ENCODE measurements around the gene FNIP1. TPM values are rescaled to one million over a fixed set of nuclear protein-coding genes. Genes with fewer than 3 reads are reported as not detected.

Gene FNIP1
- polyA plus RNA-seq, 1 of the 3 experiments (the other 2 are of a cell fraction) = 2.4 TPM

DNA sequence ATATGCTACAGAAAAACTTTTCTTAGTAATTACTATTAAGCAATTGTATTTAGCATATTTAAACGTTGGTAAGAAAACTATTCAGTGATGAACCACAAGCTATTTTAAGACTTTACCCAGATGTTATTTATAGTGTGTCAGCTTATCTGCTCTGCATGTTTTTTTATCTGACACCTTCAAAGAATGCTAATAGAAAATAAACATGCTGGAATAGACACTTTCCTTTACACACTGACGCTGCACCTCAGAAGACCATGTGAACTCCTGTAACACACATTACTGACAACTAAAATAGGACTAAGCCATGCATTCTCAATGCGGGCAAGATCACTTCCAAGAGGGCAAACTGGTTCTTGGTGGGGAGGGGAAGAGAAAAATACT is 38.3 kb downstream of the FNIP1 start:
- H3K4me1 ChIP-seq (ENCODE audit: control insufficient read depth in 1 of 2, insufficient read depth in 2 of 2, low read depth in 1 of 2, low read length in 1 of 2) = peaks cover 0 to 8% of the 10 kb centered on the region in 2 experiments; a peak in 1 of 4 replicates
- no peak overlapping the region for H2AFZ ChIP-seq (ENCODE audit: low read depth)
- H4K20me1 ChIP-seq (ENCODE audit: insufficient read depth) = peaks cover 71% of the 10 kb centered on the region
- TF ChIP-seq NFIC (IDR thresholded peaks at IDR 0.05; ENCODE audit: borderline replicate concordance) (no peak), TEAD4 (IDR thresholded peaks at IDR 0.05; ENCODE audit: borderline replicate concordance, insufficient read depth) (no peak), MXI1 (IDR thresholded peaks at IDR 0.05; ENCODE audit: low read depth, low read length) (no peak), RCOR1 (IDR thresholded peaks at IDR 0.05; ENCODE audit: low read length) (no peak), CHD2 (IDR thresholded peaks at IDR 0.05; ENCODE audit: low read length, partially characterized antibody) (no peak), TAF1 (IDR thresholded peaks at IDR 0.05; ENCODE audit: borderline replicate concordance, low read depth, low read length) (no peak), POLR2AphosphoS5 (IDR thresholded peaks at IDR 0.05; ENCODE audit: low read depth, low read length) (no peak), SIN3A (IDR thresholded peaks at IDR 0.05; ENCODE audit: borderline replicate concordance, low read depth, low read length) (no peak), TCF12 (IDR thresholded peaks at IDR 0.05) (no peak), JUND (IDR thresholded peaks at IDR 0.05) (no peak), RXRA (IDR thresholded peaks at IDR 0.05; ENCODE audit: borderline replicate concordance, low read depth) (no peak)
- TF ChIP-seq, protein P1, sequence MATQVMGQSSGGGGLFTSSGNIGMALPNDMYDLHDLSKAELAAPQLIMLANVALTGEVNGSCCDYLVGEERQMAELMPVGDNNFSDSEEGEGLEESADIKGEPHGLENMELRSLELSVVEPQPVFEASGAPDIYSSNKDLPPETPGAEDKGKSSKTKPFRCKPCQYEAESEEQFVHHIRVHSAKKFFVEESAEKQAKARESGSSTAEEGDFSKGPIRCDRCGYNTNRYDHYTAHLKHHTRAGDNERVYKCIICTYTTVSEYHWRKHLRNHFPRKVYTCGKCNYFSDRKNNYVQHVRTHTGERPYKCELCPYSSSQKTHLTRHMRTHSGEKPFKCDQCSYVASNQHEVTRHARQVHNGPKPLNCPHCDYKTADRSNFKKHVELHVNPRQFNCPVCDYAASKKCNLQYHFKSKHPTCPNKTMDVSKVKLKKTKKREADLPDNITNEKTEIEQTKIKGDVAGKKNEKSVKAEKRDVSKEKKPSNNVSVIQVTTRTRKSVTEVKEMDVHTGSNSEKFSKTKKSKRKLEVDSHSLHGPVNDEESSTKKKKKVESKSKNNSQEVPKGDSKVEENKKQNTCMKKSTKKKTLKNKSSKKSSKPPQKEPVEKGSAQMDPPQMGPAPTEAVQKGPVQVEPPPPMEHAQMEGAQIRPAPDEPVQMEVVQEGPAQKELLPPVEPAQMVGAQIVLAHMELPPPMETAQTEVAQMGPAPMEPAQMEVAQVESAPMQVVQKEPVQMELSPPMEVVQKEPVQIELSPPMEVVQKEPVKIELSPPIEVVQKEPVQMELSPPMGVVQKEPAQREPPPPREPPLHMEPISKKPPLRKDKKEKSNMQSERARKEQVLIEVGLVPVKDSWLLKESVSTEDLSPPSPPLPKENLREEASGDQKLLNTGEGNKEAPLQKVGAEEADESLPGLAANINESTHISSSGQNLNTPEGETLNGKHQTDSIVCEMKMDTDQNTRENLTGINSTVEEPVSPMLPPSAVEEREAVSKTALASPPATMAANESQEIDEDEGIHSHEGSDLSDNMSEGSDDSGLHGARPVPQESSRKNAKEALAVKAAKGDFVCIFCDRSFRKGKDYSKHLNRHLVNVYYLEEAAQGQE (IDR thresholded peaks at IDR 0.05; ENCODE audit: low read depth, low read length) = no peak
- TF ChIP-seq, protein P2, sequence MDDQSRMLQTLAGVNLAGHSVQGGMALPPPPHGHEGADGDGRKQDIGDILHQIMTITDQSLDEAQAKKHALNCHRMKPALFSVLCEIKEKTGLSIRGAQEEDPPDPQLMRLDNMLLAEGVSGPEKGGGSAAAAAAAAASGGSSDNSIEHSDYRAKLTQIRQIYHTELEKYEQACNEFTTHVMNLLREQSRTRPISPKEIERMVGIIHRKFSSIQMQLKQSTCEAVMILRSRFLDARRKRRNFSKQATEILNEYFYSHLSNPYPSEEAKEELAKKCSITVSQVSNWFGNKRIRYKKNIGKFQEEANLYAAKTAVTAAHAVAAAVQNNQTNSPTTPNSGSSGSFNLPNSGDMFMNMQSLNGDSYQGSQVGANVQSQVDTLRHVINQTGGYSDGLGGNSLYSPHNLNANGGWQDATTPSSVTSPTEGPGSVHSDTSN (IDR thresholded peaks at IDR 0.05) = no peak
- no peak overlapping the region for H3K4me2 ChIP-seq
- ChIA-PET POLR2A (no interaction called here), CTCF (no interaction called here)
- H3K9me2 ChIP-seq = no peaks in the 10 kb centered on the region
- peaks cover 3% of the 10 kb centered on the region for H3F3A ChIP-seq (replicated peaks; ENCODE audit: insufficient read depth)
- no peak overlapping the region for H3K4me3 ChIP-seq (ENCODE audit: low read depth in 2 of 2, low read length in 1 of 2)
- peaks cover 0 to 2% of the 10 kb centered on the region in 2 experiments for H3K36me3 ChIP-seq (replicated peaks in 1 of 2; ENCODE audit: control insufficient read depth in 1 of 2, insufficient read depth in 2 of 2, low read length in 1 of 2)
- peaks cover 99% of the 10 kb centered on the region for H3K79me2 ChIP-seq (ENCODE audit: insufficient read depth)
- no peaks in the 10 kb centered on the region for H3K27me3 ChIP-seq (ENCODE audit: insufficient read depth)
- no peak for DNase-seq
- no peak overlapping the region for H3K9ac ChIP-seq
- H3K9me3 ChIP-seq = no peaks in the 10 kb centered on the region
- WGBS (ENCODE audit: low lambda C conversion rate) = 71% methylated on average over 3 of the region's 3 CpGs
- H3K27ac ChIP-seq (ENCODE audit: low read depth in 2 of 2, low read length in 1 of 2) = no peak overlapping the region

DNA sequence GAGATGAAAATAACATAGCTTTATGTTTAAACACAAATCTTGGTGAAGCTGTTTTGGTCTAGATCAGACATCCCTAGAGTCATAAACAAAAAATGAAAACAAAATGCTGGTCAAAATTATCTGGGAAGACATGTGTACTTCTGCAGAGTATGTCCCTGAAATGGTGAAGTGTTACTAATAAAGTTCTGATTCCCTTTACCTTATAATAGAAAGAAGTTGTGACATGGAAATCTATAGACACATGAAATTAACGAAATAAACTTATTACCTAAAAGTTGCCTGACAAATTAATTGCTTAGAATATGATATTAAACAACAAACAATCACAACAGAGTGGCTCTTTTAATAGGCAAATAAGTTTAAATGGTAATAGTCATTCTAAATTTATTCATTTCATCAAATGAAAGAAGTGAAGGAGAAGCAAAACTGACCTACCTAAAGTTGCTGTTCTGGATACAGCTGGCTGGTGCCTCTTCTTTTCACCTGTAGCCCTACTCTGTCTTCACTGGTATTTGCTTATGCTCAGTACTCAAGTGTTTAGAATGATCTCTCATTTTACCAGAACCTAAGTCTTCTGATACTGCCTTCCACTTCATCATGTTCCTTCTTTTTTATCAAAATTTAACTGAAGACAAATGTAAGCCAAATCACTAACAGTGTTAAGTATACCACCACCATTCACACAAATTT is 38.8 kb downstream of the FNIP1 start:
- Histone ChIP-seq H3K27ac (ENCODE audit: low read depth in 2 of 2, low read length in 1 of 2) (no peak overlapping the region), H3K9me2 (no peaks in the 10 kb centered on the region), H4K20me1 (ENCODE audit: insufficient read depth) (peaks cover 72% of the 10 kb centered on the region), H3K27me3 (ENCODE audit: insufficient read depth) (no peaks in the 10 kb centered on the region), H2AFZ (ENCODE audit: low read depth) (no peak overlapping the region), H3K4me2 (no peak overlapping the region), H3K4me1 (ENCODE audit: control insufficient read depth in 1 of 2, insufficient read depth in 2 of 2, low read depth in 1 of 2, low read length in 1 of 2) (peaks cover 0 to 8% of the 10 kb centered on the region in 2 experiments; a peak in 1 of 4 replicates), H3K4me3 (ENCODE audit: low read depth in 2 of 2, low read length in 1 of 2) (no peak overlapping the region), H3K9me3 (no peaks in the 10 kb centered on the region), H3K36me3 (replicated peaks in 1 of 2; ENCODE audit: control insufficient read depth in 1 of 2, insufficient read depth in 2 of 2, low read length in 1 of 2) (peaks cover 0 to 6% of the 10 kb centered on the region in 2 experiments), H3F3A (replicated peaks; ENCODE audit: insufficient read depth) (peaks cover 3% of the 10 kb centered on the region), H3K79me2 (ENCODE audit: insufficient read depth) (peaks cover 99% of the 10 kb centered on the region), H3K9ac (no peak overlapping the region)
- no peak for DNase-seq
- TF ChIP-seq TAF1 (IDR thresholded peaks at IDR 0.05; ENCODE audit: borderline replicate concordance, low read depth, low read length) (no peak), GABPA (IDR thresholded peaks at IDR 0.05; ENCODE audit: low read depth) (no peak)
- TF ChIP-seq, protein P3, sequence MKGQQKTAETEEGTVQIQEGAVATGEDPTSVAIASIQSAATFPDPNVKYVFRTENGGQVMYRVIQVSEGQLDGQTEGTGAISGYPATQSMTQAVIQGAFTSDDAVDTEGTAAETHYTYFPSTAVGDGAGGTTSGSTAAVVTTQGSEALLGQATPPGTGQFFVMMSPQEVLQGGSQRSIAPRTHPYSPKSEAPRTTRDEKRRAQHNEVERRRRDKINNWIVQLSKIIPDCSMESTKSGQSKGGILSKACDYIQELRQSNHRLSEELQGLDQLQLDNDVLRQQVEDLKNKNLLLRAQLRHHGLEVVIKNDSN (IDR thresholded peaks at IDR 0.05; ENCODE audit: borderline replicate concordance, low read depth) = no peak
- TF ChIP-seq, protein P4, sequence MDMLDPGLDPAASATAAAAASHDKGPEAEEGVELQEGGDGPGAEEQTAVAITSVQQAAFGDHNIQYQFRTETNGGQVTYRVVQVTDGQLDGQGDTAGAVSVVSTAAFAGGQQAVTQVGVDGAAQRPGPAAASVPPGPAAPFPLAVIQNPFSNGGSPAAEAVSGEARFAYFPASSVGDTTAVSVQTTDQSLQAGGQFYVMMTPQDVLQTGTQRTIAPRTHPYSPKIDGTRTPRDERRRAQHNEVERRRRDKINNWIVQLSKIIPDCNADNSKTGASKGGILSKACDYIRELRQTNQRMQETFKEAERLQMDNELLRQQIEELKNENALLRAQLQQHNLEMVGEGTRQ (IDR thresholded peaks at IDR 0.05; ENCODE audit: borderline replicate concordance, low read depth, low read length) = no peak
- CTCF ChIA-PET = no interaction called here
- WGBS (ENCODE audit: low lambda C conversion rate) = 89% methylated on average over 1 of the region's 1 CpG
- POLR2A ChIA-PET = no interaction called here
